ENCODE data around the gene VWCE.

DNA sequence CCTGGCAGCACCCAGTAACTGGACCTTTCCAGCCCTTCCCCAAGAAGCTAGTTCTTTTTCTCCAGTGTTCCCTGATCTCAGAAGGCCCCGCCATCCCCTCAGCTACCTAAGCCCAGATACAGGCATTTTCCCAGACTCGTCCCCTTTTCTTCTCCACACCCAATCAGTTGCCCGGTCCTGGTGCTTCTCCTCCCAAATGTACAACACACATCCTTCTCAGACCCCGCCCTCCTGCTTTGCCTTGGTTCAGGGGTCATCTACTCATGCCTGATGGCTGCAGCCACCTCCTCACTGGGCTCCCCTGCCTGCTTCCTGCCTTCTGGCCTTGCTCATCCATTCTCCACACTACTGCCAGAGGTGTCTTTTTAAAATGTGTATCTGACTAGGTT lies 44.4 kb upstream of the VWCE start:
- TF ChIP-seq CTCF (IDR thresholded peaks at IDR 0.05) (no peak), POLR2A (IDR thresholded peaks at IDR 0.05) (no peak)

Data from heart left ventricle (tissue), 13 donors.